Measurements from ENCODE around the gene MAP3K14. TPM values are rescaled to one million over a fixed set of nuclear protein-coding genes. Genes with fewer than 3 reads are reported as not detected.

MAP3K14 gene
- total RNA-seq, 1 experiment from 2014 or later: 16.8 TPM

DNA sequence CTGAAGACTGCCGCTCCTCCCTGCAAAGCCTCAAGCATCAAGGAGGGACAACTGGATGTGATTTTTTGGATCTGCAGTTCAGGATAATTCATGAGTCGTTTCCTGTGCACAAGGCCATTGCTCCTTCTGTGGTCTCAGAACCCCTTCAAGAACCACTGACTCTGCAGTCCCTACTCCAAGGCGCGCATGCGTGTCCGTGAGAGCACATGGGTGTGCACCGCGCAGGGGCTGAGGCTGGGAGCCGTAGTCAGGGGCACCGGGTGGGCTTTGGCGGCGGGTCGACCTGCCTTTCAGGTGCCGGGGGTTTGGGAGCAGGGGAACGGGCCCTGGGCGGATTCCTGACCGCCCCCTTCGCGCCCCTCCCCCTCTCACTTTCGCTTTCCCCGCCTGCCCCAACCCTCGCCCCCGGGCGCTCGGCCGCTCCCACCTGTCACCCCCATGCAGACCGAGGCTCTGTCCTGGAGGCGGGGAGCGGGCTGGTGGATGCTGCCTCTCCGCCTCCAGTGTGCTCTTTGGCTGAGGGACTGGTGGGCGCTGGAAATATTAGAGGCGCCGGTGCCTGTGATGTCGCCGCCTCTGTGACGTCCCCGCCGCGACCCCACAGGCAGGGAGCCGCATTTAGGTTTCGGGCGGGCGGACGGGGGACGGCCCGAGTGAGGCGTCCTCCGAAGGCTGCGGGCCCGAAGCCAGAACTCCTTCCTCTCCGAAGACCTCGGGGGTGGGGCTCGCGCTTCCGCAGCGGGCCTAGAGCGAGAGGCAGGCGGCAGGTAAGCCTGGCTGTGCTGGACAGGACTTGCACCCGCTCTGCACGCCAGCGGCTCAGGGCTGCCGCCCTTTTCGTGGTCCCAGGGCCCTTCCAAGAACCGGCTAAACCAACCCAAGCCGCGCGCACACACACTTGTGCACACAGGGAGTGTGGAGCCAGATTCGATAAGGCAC is 55.0 kb downstream of the MAP3K14 start, which contains the start of gene SPATA32:
Gene SPATA32, minus strand, starts transcription at position 518 of the 939 bp plus-strand sequence. Its CDS starts 78 bp downstream, at position 440.
- H4K20me1 ChIP-seq (ENCODE audit: low read length): no peaks in the 10 kb centered on the region
- CTCF ChIA-PET: interaction anchor here (0.6 kb wide), 1 partner anchor 85 kb away, joined by 8 read pairs; no protein-coding TSS in a partner anchor
- H3K9ac ChIP-seq (ENCODE audit: low read length): peak within 1 kb of the TSS; percentile 36
- no TSS peak for BruUV-seq (replicated peaks)
- intact Hi-C loops (cut with micrococcal nuclease): no loop called here
- no peaks in the 10 kb centered on the region for H3K9me3 ChIP-seq (ENCODE audit: low read length)
- TF ChIP-seq EZH2phosphoT487 (IDR thresholded peaks at IDR 0.05; ENCODE audit: borderline replicate concordance, low read length) (no peak), EZH2 (IDR thresholded peaks at IDR 0.05; ENCODE audit: low read length, unreplicated experiment) (no peak)
- TF ChIP-seq, protein P1, sequence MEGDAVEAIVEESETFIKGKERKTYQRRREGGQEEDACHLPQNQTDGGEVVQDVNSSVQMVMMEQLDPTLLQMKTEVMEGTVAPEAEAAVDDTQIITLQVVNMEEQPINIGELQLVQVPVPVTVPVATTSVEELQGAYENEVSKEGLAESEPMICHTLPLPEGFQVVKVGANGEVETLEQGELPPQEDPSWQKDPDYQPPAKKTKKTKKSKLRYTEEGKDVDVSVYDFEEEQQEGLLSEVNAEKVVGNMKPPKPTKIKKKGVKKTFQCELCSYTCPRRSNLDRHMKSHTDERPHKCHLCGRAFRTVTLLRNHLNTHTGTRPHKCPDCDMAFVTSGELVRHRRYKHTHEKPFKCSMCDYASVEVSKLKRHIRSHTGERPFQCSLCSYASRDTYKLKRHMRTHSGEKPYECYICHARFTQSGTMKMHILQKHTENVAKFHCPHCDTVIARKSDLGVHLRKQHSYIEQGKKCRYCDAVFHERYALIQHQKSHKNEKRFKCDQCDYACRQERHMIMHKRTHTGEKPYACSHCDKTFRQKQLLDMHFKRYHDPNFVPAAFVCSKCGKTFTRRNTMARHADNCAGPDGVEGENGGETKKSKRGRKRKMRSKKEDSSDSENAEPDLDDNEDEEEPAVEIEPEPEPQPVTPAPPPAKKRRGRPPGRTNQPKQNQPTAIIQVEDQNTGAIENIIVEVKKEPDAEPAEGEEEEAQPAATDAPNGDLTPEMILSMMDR (conservative IDR thresholded peaks at IDR 0.05; ENCODE audit: low read depth, low read length): no peak
- H2AFZ ChIP-seq (ENCODE audit: low read length): peak within 1 kb of the TSS; percentile 51
- POLR2A ChIA-PET (ENCODE audit: unreplicated experiment): no interaction called here
- H3K27ac ChIP-seq (ENCODE audit: low read length): no peak within 1 kb of the TSS
- H3F3A ChIP-seq (ENCODE audit: low read length, unreplicated experiment): peaks cover 4% of the 10 kb centered on the region
- H3K9me2 ChIP-seq (replicated peaks; ENCODE audit: low read length): no peaks in the 10 kb centered on the region
- peaks cover 26% of the 10 kb centered on the region for H3K4me1 ChIP-seq (ENCODE audit: insufficient read depth, low read length)
- H3K36me3 ChIP-seq (ENCODE audit: low read depth, low read length): peaks cover 26% of the 10 kb centered on the region; the same call in 1 of the 2 replicates
- peak within 1 kb of the TSS; percentile 59 for H3K4me3 ChIP-seq (ENCODE audit: low read length)
- H3K4me2 ChIP-seq (ENCODE audit: low read length): peak within 1 kb of the TSS; percentile 80
- H3K79me2 ChIP-seq (ENCODE audit: low read length): no peaks in the 10 kb centered on the region
- DNase-seq (peak; percentile 62), ATAC-seq (peak; percentile 52)
- H3K27me3 ChIP-seq (ENCODE audit: low read length): no peaks in the 10 kb centered on the region

DNA sequence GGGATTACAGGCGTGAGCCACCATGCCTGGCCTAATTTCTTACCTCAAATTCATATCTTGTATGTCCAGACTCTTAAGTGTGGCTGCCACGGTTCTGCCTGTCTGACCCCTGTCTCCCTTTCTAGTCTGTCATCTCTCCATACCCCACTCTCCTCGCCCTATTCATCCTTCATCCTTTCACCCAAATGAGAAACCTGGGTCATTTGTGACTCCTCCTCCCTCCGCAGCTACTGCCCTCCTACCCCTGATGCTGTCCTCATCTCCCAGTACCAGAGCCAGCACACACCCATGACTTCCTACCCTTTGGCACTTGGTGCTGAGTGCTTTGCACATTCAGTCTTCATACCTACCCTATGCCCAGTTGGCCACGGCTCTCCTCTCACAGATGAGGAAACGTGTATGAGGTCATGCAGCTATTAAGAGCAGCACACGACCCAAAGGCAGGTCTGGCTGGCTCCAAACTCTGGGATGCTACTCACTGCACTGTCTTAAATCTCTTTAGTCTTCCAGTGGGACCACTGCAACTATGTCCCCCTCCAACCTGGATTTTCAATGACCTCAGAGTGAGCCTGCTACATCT is 56.5 kb downstream of the MAP3K14 start:
- ChIA-PET CTCF (no interaction called here), POLR2A (ENCODE audit: unreplicated experiment) (no interaction called here)
- Histone ChIP-seq H2AFZ (ENCODE audit: low read length) (no peak overlapping the region), H3K9me3 (ENCODE audit: low read length) (no peaks in the 10 kb centered on the region), H3K4me2 (ENCODE audit: low read length) (no peak overlapping the region), H3K9ac (ENCODE audit: low read length) (no peak overlapping the region), H3K27me3 (ENCODE audit: low read length) (no peaks in the 10 kb centered on the region), H3K27ac (ENCODE audit: low read length) (no peak overlapping the region), H3K4me3 (ENCODE audit: low read length) (no peak overlapping the region), H4K20me1 (ENCODE audit: low read length) (no peaks in the 10 kb centered on the region), H3K9me2 (replicated peaks; ENCODE audit: low read length) (no peaks in the 10 kb centered on the region), H3K36me3 (ENCODE audit: low read depth, low read length) (peaks cover 15% of the 10 kb centered on the region; the same call in 1 of the 2 replicates), H3K4me1 (ENCODE audit: insufficient read depth, low read length) (peaks cover 18% of the 10 kb centered on the region), H3K79me2 (ENCODE audit: low read length) (no peaks in the 10 kb centered on the region), H3F3A (ENCODE audit: low read length, unreplicated experiment) (peaks cover 4% of the 10 kb centered on the region)
- no peak for ATAC-seq
- no peak for DNase-seq
- intact Hi-C loops (cut with micrococcal nuclease): no loop called here
- no TSS peak for BruUV-seq (replicated peaks)
- TF ChIP-seq, protein P1 (conservative IDR thresholded peaks at IDR 0.05; ENCODE audit: low read depth, low read length): no peak
- no peak for TF ChIP-seq EZH2phosphoT487 (IDR thresholded peaks at IDR 0.05; ENCODE audit: borderline replicate concordance, low read length)
- TF ChIP-seq EZH2 (IDR thresholded peaks at IDR 0.05; ENCODE audit: low read length, unreplicated experiment): no peak
